ENCODE measurements around the gene XPC.

The XPC gene

GRCh38 chr3:14183015-14183577 lies 4.7 kb upstream of the XPC start:
- no peak for DNase-seq (ENCODE audit: extremely low spot score)
- TF ChIP-seq NFRKB (IDR thresholded peaks at IDR 0.05) (no peak), SUZ12 (IDR thresholded peaks at IDR 0.05) (no peak), HDGF (IDR thresholded peaks at IDR 0.05; ENCODE audit: borderline replicate concordance) (no peak), FOXK2 (IDR thresholded peaks at IDR 0.05) (no peak), BHLHE40 (IDR thresholded peaks at IDR 0.05; ENCODE audit: borderline replicate concordance) (no peak), ZNF384 (IDR thresholded peaks at IDR 0.05) (no peak), TARDBP (IDR thresholded peaks at IDR 0.05) (no peak), FOXM1 (IDR thresholded peaks at IDR 0.05; ENCODE audit: borderline replicate concordance) (no peak), L3MBTL2 (conservative IDR thresholded peaks at IDR 0.05) (no peak), SP1 (IDR thresholded peaks at IDR 0.05) (no peak), PKNOX1 (IDR thresholded peaks at IDR 0.05) (no peak), LEF1 (IDR thresholded peaks at IDR 0.05; ENCODE audit: borderline replicate concordance) (no peak), ELF4 (IDR thresholded peaks at IDR 0.05) (no peak), FOXA1 (IDR thresholded peaks at IDR 0.05) (no peak), ARNT (IDR thresholded peaks at IDR 0.05) (no peak), CTBP1 (IDR thresholded peaks at IDR 0.05; ENCODE audit: borderline replicate concordance) (no peak)
- ChIA-PET POLR2A (no interaction called here), CTCF (no interaction called here)

- no peak for DNase-seq (ENCODE audit: extremely low spot score)
- ChIA-PET POLR2A (no interaction called here), CTCF (no interaction called here)
- TF ChIP-seq LEF1 (IDR thresholded peaks at IDR 0.05; ENCODE audit: borderline replicate concordance) = no peak
- TF ChIP-seq FOXM1 (IDR thresholded peaks at IDR 0.05; ENCODE audit: borderline replicate concordance) = no peak
- TF ChIP-seq SP1 (IDR thresholded peaks at IDR 0.05) = no peak
- no peak for TF ChIP-seq ELF4 (IDR thresholded peaks at IDR 0.05)
- no peak for TF ChIP-seq ZNF384 (IDR thresholded peaks at IDR 0.05)
- TF ChIP-seq TARDBP (IDR thresholded peaks at IDR 0.05) = no peak
- TF ChIP-seq BHLHE40 (IDR thresholded peaks at IDR 0.05; ENCODE audit: borderline replicate concordance) = no peak
- TF ChIP-seq CTBP1 (IDR thresholded peaks at IDR 0.05; ENCODE audit: borderline replicate concordance) = no peak
- TF ChIP-seq NFRKB (IDR thresholded peaks at IDR 0.05) = no peak
- no peak for TF ChIP-seq ARNT (IDR thresholded peaks at IDR 0.05)
These were observed 2.9 kb upstream of the XPC start for GRCh38 chr3:14181253-14181652.

GRCh38 chr3:14179795-14180194 lies 1.4 kb upstream of the XPC start:
- no peak for DNase-seq (ENCODE audit: extremely low spot score)
- CTCF ChIA-PET = interaction anchor here (0.7 to 1.4 kb wide), 2 partner anchors 24 to 214 kb away, joined by 4 read pairs; no protein-coding TSS in a partner anchor
- TF ChIP-seq FOXK2 (IDR thresholded peaks at IDR 0.05) (no peak), ELF4 (IDR thresholded peaks at IDR 0.05) (no peak), ZNF384 (IDR thresholded peaks at IDR 0.05) (no peak), SP1 (IDR thresholded peaks at IDR 0.05) (no peak), BHLHE40 (IDR thresholded peaks at IDR 0.05; ENCODE audit: borderline replicate concordance) (no peak), NFRKB (IDR thresholded peaks at IDR 0.05) (no peak), LEF1 (IDR thresholded peaks at IDR 0.05; ENCODE audit: borderline replicate concordance) (no peak), FOXA1 (IDR thresholded peaks at IDR 0.05) (no peak), ARNT (IDR thresholded peaks at IDR 0.05) (no peak), TARDBP (IDR thresholded peaks at IDR 0.05) (no peak), PKNOX1 (IDR thresholded peaks at IDR 0.05) (no peak), CTBP1 (IDR thresholded peaks at IDR 0.05; ENCODE audit: borderline replicate concordance) (no peak), FOXM1 (IDR thresholded peaks at IDR 0.05; ENCODE audit: borderline replicate concordance) (no peak)
- POLR2A ChIA-PET = interaction anchor here (1.5 to 2.6 kb wide), 5 partner anchors 13 to 273 kb away, joined by 5 to 20 read pairs (median 7); partner anchors contain the start of genes CHCHD4 and TMEM43

GRCh38 chr3:14179114-14179465 lies 689 bp upstream of the XPC start:
- ChIA-PET POLR2A (interaction anchor here (0.8 to 2.6 kb wide), 23 partner anchors 9 to 1027 kb away, joined by 3 to 20 read pairs (median 5); partner anchors contain the start of genes CAPN7, CCDC174, CHCHD4 and TMEM43), CTCF (interaction anchor here (1.4 kb wide), 1 partner anchor 24 kb away, joined by 4 read pairs; no protein-coding TSS in a partner anchor)
- no peak for DNase-seq (ENCODE audit: extremely low spot score)
- TF ChIP-seq FOXM1 (IDR thresholded peaks at IDR 0.05; ENCODE audit: borderline replicate concordance) = no peak
- TF ChIP-seq ZNF384 (IDR thresholded peaks at IDR 0.05) = no peak
- no peak for TF ChIP-seq ELF4 (IDR thresholded peaks at IDR 0.05)
- no peak for TF ChIP-seq BHLHE40 (IDR thresholded peaks at IDR 0.05; ENCODE audit: borderline replicate concordance)
- TF ChIP-seq PKNOX1 (IDR thresholded peaks at IDR 0.05) = no peak
- TF ChIP-seq HDGF (IDR thresholded peaks at IDR 0.05; ENCODE audit: borderline replicate concordance) = no peak
- TF ChIP-seq CTBP1 (IDR thresholded peaks at IDR 0.05; ENCODE audit: borderline replicate concordance) = no peak
- no peak for TF ChIP-seq FOXK2 (IDR thresholded peaks at IDR 0.05)
- no peak for TF ChIP-seq NFRKB (IDR thresholded peaks at IDR 0.05)
- no peak for TF ChIP-seq SUZ12 (IDR thresholded peaks at IDR 0.05)
- no peak for TF ChIP-seq FOXA1 (IDR thresholded peaks at IDR 0.05)
- no peak for TF ChIP-seq ARNT (IDR thresholded peaks at IDR 0.05)
- no peak for TF ChIP-seq LEF1 (IDR thresholded peaks at IDR 0.05; ENCODE audit: borderline replicate concordance)

- DNase-seq (ENCODE audit: extremely low spot score) = no peak
- ChIA-PET POLR2A (interaction anchor here (0.9 to 2.6 kb wide), 20 partner anchors 9 to 1028 kb away, joined by 3 to 20 read pairs (median 5); partner anchors contain the start of genes CAPN7, CHCHD4 and TMEM43), CTCF (interaction anchor here (1.4 kb wide), 1 partner anchor 281 kb away, joined by 4 read pairs; no protein-coding TSS in a partner anchor)
- no peak for TF ChIP-seq FOXA1 (IDR thresholded peaks at IDR 0.05)
- TF ChIP-seq L3MBTL2 (conservative IDR thresholded peaks at IDR 0.05) = peak; percentile 46
- no peak for TF ChIP-seq HDGF (IDR thresholded peaks at IDR 0.05; ENCODE audit: borderline replicate concordance)
- no peak for TF ChIP-seq ELF4 (IDR thresholded peaks at IDR 0.05)
- no peak for TF ChIP-seq ZNF384 (IDR thresholded peaks at IDR 0.05)
These were observed 688 bp downstream of the XPC start for GRCh38 chr3:14177580-14178246.

Measured in HEK293T (cell line).